Stimulated activated CD8-positive, alpha-beta memory T cell treated with anti-CD3 and anti-CD28 coated beads, Interleukin-2, amount 100 ng/mL, for 48 hours (primary cell): ENCODE measurements around the gene BECN2.
"Not testable (repeated sequence)": the region's sequence is repeated elsewhere in the genome, so short reads cannot be mapped to it uniquely, and the experiment has no call there.

Experiments used
- DNase-seq, 2 donors: peaks; one replicate each; pipeline ENCODE4 v3.0.0-alpha.2; 2020; ENCODE audit warnings: low read depth in 2 of 2

The BECN2 gene

GRCh38 chr1:241979071-241979470 lies 21.5 kb downstream of the BECN2 start:
- no peak for DNase-seq

GRCh38 chr1:241979926-241980325 lies 22.4 kb downstream of the BECN2 start:
- no peak for DNase-seq

- peak in 1 of 2 donors; percentile 6 for DNase-seq
These were observed 28.2 kb downstream of the BECN2 start for GRCh38 chr1:241985787-241986186.

- not testable (repeated sequence) for DNase-seq
These were observed 30.9 kb downstream of the BECN2 start for GRCh38 chr1:241988389-241988930.

- no peak for DNase-seq
These were observed 32.5 kb downstream of the BECN2 start for GRCh38 chr1:241990040-241990439.

GRCh38 chr1:241992734-241993133 lies 35.2 kb downstream of the BECN2 start:
- no peak for DNase-seq

- no peak for DNase-seq
These were observed 36.6 kb downstream of the BECN2 start for GRCh38 chr1:241994171-241994570.

- no peak for DNase-seq
These were observed 39.9 kb downstream of the BECN2 start for GRCh38 chr1:241997401-241997998.

GRCh38 chr1:241998412-241998921 lies 40.9 kb downstream of the BECN2 start:
- DNase-seq = peak; percentile 23 to 26

GRCh38 chr1:241999026-241999425 lies 41.5 kb downstream of the BECN2 start, which contains the start of gene MAP1LC3C:
Gene MAP1LC3C (minus strand): TSS chr1:241999098. CDS start chr1:241999008, 90 bp downstream.
- DNase-seq = no peak

- no peak for DNase-seq
These were observed 42.9 kb downstream of the BECN2 start for GRCh38 chr1:242000434-242000833.

- DNase-seq = no peak
These were observed 44.5 kb downstream of the BECN2 start for GRCh38 chr1:242002072-242002471.

- DNase-seq = no peak
These were observed 44.9 kb downstream of the BECN2 start for GRCh38 chr1:242002510-242002909.

GRCh38 chr1:242004751-242005495 lies 47.4 kb downstream of the BECN2 start:
- no peak for DNase-seq

- no peak for DNase-seq
These were observed 48.4 kb downstream of the BECN2 start for GRCh38 chr1:242005866-242006535.

GRCh38 chr1:242006976-242007375 lies 49.4 kb downstream of the BECN2 start:
- no peak for DNase-seq
